HG03025 (cell line): Measurements from ENCODE around the gene CAPZB.

ENCODE experiments used
- ATAC-seq: cut with Tn5 transposase; IDR thresholded peaks from one replicate; pipeline ENCODE4 v1.9.1; 2021; ENCODE audit warnings: mild to moderate bottlenecking, moderate library complexity; ENCODE audit not compliant: unreplicated experiment, low FRiP score

Gene CAPZB

GRCh38 chr1:19432943-19433718 lies 52.2 kb downstream of the CAPZB start:
- no peak for ATAC-seq

- no peak for ATAC-seq
Observed at GRCh38 chr1:19430121-19431068, 54.9 kb downstream of the CAPZB start.

- ATAC-seq: no peak
Observed at GRCh38 chr1:19429611-19430010, 55.7 kb downstream of the CAPZB start.

GRCh38 chr1:19427087-19427781 lies 58.1 kb downstream of the CAPZB start:
- no peak for ATAC-seq

- ATAC-seq: no peak
Observed at GRCh38 chr1:19426294-19427086, 58.8 kb downstream of the CAPZB start.

GRCh38 chr1:19425646-19426239 lies 59.6 kb downstream of the CAPZB start:
- no peak for ATAC-seq

GRCh38 chr1:19424651-19425570 lies 60.4 kb downstream of the CAPZB start:
- ATAC-seq: no peak

- no peak for ATAC-seq
Observed at GRCh38 chr1:19423130-19423529, 62.2 kb downstream of the CAPZB start.

GRCh38 chr1:19421365-19421764 lies 64.0 kb downstream of the CAPZB start:
- no peak for ATAC-seq

- no peak for ATAC-seq
Observed at GRCh38 chr1:19420606-19421005, 64.7 kb downstream of the CAPZB start.

- ATAC-seq: no peak
Observed at GRCh38 chr1:19419691-19420090, 65.6 kb downstream of the CAPZB start.

- no peak for ATAC-seq
Observed at GRCh38 chr1:19418503-19418971, 66.8 kb downstream of the CAPZB start.

- ATAC-seq: no peak
Observed at GRCh38 chr1:19416921-19417470, 68.3 kb downstream of the CAPZB start.

- no peak for ATAC-seq
Observed at GRCh38 chr1:19416145-19416544, 69.2 kb downstream of the CAPZB start.

- no peak for ATAC-seq
Observed at GRCh38 chr1:19414515-19415121, 70.7 kb downstream of the CAPZB start.

- ATAC-seq: no peak
Observed at GRCh38 chr1:19413999-19414398, 71.3 kb downstream of the CAPZB start.

- no peak for ATAC-seq
Observed at GRCh38 chr1:19412654-19413053, 72.7 kb downstream of the CAPZB start.

- ATAC-seq: no peak
Observed at GRCh38 chr1:19411612-19412011, 73.7 kb downstream of the CAPZB start.
